GM12874 (cell line): ENCODE measurements around the gene CLSTN2.

Experiments used
- TF ChIP-seq, protein P1 (sequence below): IDR thresholded peaks from 2 replicates; pipeline ENCODE4 v1.5.1; 2011; ENCODE audit warnings: low read depth, mild to moderate bottlenecking, control low read depth, low read length, moderate library complexity; ENCODE audit not compliant: insufficient read depth

Gene CLSTN2

DNA sequence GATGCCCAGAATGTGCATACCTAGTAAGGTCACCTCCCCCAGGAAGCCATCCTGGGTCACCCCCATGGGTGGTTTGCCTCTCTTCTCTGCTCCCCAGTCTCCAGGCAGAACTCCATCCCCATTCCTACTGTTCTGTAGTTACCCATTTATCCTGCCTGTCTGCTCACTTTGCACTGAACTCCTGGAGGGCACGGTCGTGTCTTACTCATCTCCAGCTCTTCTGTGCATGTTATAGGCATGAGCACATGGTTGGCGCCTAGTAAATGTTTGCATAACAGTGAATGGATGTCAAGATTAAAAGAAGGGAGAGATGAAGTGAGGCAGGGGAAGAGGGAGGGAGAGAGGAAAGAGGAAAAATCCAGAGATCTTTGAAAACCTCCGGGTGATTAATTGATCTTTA is 534.5 kb downstream of the CLSTN2 start:
- TF ChIP-seq, protein P1, sequence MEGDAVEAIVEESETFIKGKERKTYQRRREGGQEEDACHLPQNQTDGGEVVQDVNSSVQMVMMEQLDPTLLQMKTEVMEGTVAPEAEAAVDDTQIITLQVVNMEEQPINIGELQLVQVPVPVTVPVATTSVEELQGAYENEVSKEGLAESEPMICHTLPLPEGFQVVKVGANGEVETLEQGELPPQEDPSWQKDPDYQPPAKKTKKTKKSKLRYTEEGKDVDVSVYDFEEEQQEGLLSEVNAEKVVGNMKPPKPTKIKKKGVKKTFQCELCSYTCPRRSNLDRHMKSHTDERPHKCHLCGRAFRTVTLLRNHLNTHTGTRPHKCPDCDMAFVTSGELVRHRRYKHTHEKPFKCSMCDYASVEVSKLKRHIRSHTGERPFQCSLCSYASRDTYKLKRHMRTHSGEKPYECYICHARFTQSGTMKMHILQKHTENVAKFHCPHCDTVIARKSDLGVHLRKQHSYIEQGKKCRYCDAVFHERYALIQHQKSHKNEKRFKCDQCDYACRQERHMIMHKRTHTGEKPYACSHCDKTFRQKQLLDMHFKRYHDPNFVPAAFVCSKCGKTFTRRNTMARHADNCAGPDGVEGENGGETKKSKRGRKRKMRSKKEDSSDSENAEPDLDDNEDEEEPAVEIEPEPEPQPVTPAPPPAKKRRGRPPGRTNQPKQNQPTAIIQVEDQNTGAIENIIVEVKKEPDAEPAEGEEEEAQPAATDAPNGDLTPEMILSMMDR, result no peak

DNA sequence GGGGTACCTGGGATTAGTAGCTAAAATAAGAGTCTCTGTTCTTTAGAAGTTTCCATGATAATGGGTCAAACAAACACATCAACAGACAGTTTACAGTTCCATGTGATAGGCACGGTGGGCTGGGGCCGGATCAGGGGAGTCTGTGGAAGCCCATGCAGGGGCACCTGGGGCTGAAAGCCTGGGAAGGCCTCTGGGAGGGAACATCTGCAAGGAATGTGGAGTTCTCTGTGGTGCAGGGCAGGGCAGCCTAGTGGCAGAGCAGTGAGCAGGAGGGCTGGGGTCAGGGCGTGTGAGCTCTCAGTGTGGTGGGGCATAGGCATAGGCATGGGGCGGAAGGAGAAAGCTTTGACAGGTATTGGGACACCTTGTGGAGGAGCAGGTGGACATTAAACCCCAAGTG is 535.2 kb downstream of the CLSTN2 start:
- TF ChIP-seq, protein P1, result no peak

DNA sequence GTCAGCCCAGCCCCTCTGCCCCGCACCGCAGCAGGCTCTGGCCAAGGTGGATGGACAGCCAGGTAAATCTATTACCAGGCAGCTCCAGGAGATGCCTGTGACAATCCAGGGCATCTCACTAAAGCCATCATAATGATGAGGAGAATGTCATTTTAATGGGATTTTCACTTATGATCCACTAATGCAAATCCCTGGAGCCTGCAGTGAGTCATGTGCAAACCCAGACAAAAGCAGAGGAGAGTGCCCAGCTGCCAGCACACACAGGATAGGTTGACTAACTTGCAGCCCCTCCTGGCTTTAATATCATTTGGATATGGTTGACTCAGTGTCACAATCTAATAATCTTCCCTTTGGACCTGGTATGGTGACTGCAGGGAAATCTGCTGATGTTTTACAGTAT is 536.0 kb downstream of the CLSTN2 start:
- TF ChIP-seq, protein P1, result no peak

DNA sequence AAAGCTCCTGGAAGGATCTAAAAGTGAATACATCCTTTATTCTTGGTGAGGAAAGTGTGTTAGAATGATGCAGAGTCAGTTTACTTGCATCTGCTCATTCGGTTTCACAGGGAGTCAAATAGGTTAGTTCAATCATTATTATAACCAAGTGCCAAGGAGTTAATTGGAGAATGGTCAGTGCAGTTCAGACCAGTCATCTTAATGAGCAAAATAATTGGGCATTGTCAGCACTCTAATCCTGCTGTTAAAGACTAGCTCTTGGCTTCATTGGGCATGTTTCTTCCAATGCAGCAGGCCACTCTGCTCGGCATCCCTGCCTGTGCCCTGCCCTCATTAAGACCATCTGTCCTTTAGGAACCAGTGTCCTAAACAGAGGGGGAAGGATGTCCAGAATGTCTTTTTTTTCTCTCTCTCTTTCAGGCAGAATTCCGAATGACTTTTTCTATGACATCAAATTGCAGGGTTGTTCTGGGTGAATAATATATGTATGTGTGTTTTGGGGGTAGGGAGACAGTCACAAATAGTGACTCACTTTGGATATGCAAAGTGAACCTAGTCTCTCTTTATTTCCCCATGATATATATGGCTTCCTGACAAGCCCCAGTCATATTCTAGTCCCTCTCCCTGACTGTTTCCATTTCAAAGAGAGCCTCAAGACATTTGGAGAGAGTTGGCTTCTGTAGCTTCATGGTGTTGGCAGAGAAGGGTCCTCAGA is 537.5 kb downstream of the CLSTN2 start:
- TF ChIP-seq, protein P1, result no peak

DNA sequence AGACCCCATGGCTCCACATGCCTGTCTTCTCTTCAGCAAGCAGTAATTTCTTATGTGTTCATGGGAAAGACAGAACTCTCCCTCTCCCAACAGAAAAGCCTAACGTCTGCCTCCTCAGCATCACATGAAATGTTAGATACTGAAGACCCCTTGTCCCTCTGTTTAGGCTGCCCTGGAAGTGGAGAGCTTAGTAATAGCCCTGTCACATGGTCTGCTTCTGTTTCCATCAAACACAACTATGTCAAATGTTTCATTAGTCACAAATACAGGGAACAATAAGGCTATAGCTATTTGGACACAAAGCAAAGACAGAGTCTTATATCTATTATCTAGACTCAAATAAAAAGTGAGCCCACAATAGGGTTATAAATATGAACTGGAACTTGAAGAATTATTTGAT is 552.6 kb downstream of the CLSTN2 start:
- TF ChIP-seq, protein P1, result no peak

DNA sequence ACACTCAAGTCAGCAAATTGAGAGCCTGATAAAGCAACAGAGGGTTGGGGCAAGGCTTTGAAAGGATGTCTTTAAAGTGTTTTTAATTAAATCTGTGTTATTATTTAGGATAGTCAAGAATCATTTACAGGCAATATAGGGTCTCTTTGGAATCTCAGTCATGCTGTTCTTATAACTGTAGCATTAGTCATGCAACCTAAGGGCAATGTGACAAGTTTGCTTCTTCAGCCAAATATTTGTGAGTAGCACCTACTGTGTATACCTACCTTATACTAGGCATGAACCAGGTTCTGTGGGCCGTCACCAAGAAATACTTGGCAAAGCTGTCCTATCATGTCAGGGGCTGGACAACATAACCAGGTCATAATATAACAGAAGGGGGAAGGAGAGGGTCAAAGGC is 558.3 kb downstream of the CLSTN2 start:
- TF ChIP-seq, protein P1, result no peak

DNA sequence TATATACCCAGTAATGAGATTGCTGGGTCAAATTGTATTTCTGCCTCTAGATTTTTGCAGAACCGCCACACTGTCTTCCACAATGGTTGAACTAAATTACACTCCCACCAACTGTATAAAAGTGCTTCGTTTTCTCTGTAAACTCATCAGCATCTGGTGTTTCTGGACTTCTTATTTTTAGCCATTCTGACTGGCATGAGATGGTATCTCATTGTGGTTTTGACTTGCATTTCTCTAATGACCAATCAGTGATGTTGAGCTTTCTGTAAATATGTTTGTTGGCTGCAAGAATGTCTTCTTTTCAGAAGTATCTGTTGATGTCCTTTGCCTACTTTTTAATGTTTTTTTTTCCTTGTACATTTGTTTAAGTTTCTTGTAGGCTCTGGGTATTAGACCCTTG is 560.0 kb downstream of the CLSTN2 start:
- TF ChIP-seq, protein P1, result no peak
